GM12878 (cell line): ENCODE measurements around the gene NFYB. TPM values are rescaled to one million over a fixed set of nuclear protein-coding genes. Genes with fewer than 3 reads are reported as not detected.

ENCODE experiments used
- ATAC-seq: fragments of 200-7000 bp; cut with Tn5 transposase; 3 replicates; pipeline ENCODE4 v1.9.1; 2020; ENCODE audit warnings: mild to moderate bottlenecking, moderate library complexity
- BruUV-seq: library from RNA; stranded (reverse); fragments of 400-500 nt; replicated peaks from 2 replicates; lab custom pipeline; 2021; lab: Mats Ljungman, UMichigan
- CTCF ChIA-PET: fragments of 300-600 bp; sonication (Branson Sonifier 250); formaldehyde crosslinking; extraction: SDS; loops from one replicate; lab custom pipeline; 2021; ENCODE audit warnings: inconsistent platforms; lab: Yijun Ruan, JAX
- POLR2A ChIA-PET: fragments of 350-600 bp; formaldehyde crosslinking; extraction: SDS; loops from one replicate; lab custom pipeline; 2021; ENCODE audit warnings: inconsistent platforms; lab: Charles Lee
- RAD21 ChIA-PET: fragments of 300-600 bp; sonication (Branson Sonifier 250); formaldehyde crosslinking; loops from one replicate; lab custom pipeline; 2023; ENCODE audit warnings: antibody characterized with exemption; ENCODE audit not compliant: unreplicated experiment; lab: Charles Lee
- SMC1A ChIA-PET: fragments of 300-600 bp; sonication (Branson Sonifier 250); formaldehyde crosslinking; loops from one replicate; lab custom pipeline; 2023; ENCODE audit not compliant: unreplicated experiment, uncharacterized antibody; lab: Charles Lee
- DNase-seq: peaks from one replicate; pipeline ENCODE4 v3.0.0-alpha.2; 2011; ENCODE audit warnings: low read depth, low spot score
- FAIRE-seq: peaks from 3 replicates; lab custom pipeline; 2011; peaks lifted over from hg19 to GRCh38; lab: Jason Lieb, UNC
- H2AFZ ChIP-seq: 2 replicates; pipeline ENCODE4 v1.6.0; 2011; ENCODE audit warnings: low read depth, low read length, control low read depth; ENCODE audit not compliant: control insufficient read depth
- H3K27ac ChIP-seq: 2 replicates; pipeline ENCODE4 v1.5.1; 2011; ENCODE audit warnings: control low read depth; ENCODE audit not compliant: control insufficient read depth, insufficient read depth
- H3K27me3 ChIP-seq, 2 experiments: replicated peaks in 1 of 2; 2 replicates each; pipeline versions ENCODE4 v1.6.0 to v1.6.1; 2011; ENCODE audit warnings: low read length in 1 of 2; ENCODE audit not compliant: control insufficient read depth in 2 of 2, insufficient read depth in 2 of 2
- H3K36me3 ChIP-seq, 2 experiments: 2 replicates each; pipeline ENCODE4 v1.5.1; 2011; ENCODE audit warnings: low read length in 1 of 2; ENCODE audit not compliant: control insufficient read depth in 2 of 2, insufficient read depth in 2 of 2
- H3K4me1 ChIP-seq: 2 replicates; pipeline ENCODE4 v1.6.1; 2011; ENCODE audit warnings: mild to moderate bottlenecking, low read length, moderate library complexity, mixed read lengths; ENCODE audit not compliant: control insufficient read depth, insufficient read depth
- H3K4me2 ChIP-seq: 2 replicates; pipeline ENCODE4 v1.6.0; 2011; ENCODE audit warnings: control low read depth; ENCODE audit not compliant: control insufficient read depth, insufficient read depth
- H3K4me3 ChIP-seq: fragments of 200-600 bp; sonication (generic); 2 replicates; pipeline ENCODE4 v1.5.1; 2016
- H3K79me2 ChIP-seq: 2 replicates; pipeline ENCODE4 v1.6.0; 2011; ENCODE audit warnings: low read length; ENCODE audit not compliant: control insufficient read depth, insufficient read depth
- H3K9ac ChIP-seq: 2 replicates; pipeline ENCODE4 v1.8.0; 2011; ENCODE audit warnings: low read length, control low read depth, mixed read lengths; ENCODE audit not compliant: control insufficient read depth, insufficient read depth
- H3K9me3 ChIP-seq: replicated peaks from 3 replicates; pipeline ENCODE4 v1.5.1; 2011; ENCODE audit warnings: mild to moderate bottlenecking, low read length; ENCODE audit not compliant: control insufficient read depth, insufficient read depth
- H4K20me1 ChIP-seq: 2 replicates; pipeline ENCODE4 v1.6.0; 2011; ENCODE audit not compliant: control insufficient read depth, insufficient read depth
- CREB1 ChIP-seq: IDR thresholded peaks from 2 replicates; pipeline ENCODE4 v1.6.1; 2012; ENCODE audit warnings: low read depth, mild to moderate bottlenecking, inconsistent platforms
- ESRRA ChIP-seq: IDR thresholded peaks from 2 replicates; pipeline ENCODE4 v1.6.1; 2012; ENCODE audit warnings: mild to moderate bottlenecking, low read length, improper control_type of control experiment
- MTA2 ChIP-seq: fragments of 450-650 bp; IDR thresholded peaks from 2 replicates; pipeline ENCODE4 v1.6.1; 2016; ENCODE audit warnings: low read depth, mild to moderate bottlenecking, moderate library complexity
- NR2C1 ChIP-seq: fragments of 450-650 bp; IDR thresholded peaks from 2 replicates; pipeline ENCODE4 v1.6.1; 2017; ENCODE audit warnings: antibody characterized with exemption, mild to moderate bottlenecking, moderate library complexity
- PAX5 ChIP-seq: IDR thresholded peaks from 2 replicates; pipeline ENCODE4 v1.6.1; 2011; ENCODE audit warnings: low read depth, low read length, borderline replicate concordance
- RFX5 ChIP-seq: IDR thresholded peaks from 2 replicates; pipeline ENCODE4 v1.6.1; 2011; ENCODE audit warnings: low read depth, low read length, improper control_type of control experiment
- SIN3A ChIP-seq: IDR thresholded peaks from 2 replicates; pipeline ENCODE4 v1.6.1; 2012; ENCODE audit warnings: low read depth, low read length, improper control_type of control experiment
- SP1 ChIP-seq: IDR thresholded peaks from one replicate; pipeline ENCODE4 v1.6.1; 2011; ENCODE audit warnings: low read depth, low read length
- TCF3 ChIP-seq: IDR thresholded peaks from 2 replicates; pipeline ENCODE4 v1.6.1; 2012; ENCODE audit warnings: low read depth, mild to moderate bottlenecking, low read length, borderline replicate concordance; ENCODE audit not compliant: insufficient read depth
- WGBS: methylation state at CpG from one replicate; pipeline ENCODE4 v1.1.6; 2016; ENCODE audit warnings: low lambda C conversion rate; ENCODE audit not compliant: insufficient replicate concordance, insufficient coverage; ENCODE audit errors: missing lambda C conversion rate; 5-methylcytosine and 5-hydroxymethylcytosine counted together
- in situ Hi-C: fragments of 300-500 bp; cut with MboI; formaldehyde crosslinking; loops from 9 replicates; pipeline ENCODE4 v1.14.3; 2018; ENCODE audit warnings: mixed read lengths
- intact Hi-C: fragments of 100-400 bp; cut with micrococcal nuclease; formaldehyde crosslinking; loops from one replicate; pipeline ENCODE4 v1.14.2; 2022; ENCODE audit not compliant: unreplicated experiment
- polyA plus RNA-seq, 11 experiments: library from polyadenylated mRNA; depleted of rRNA in 4 of 11; unstranded in 6 of 11; stranded (reverse) in 5 of 11; fragments of >200 nt; fragmentation: Nextera tagmentation in 4 of 11; fragmentation: Illumina TruSeq in 1 of 11; extraction: Ambion mirVana in 4 of 11; extraction: Trizol in 1 of 11; gene quantifications; 1 replicate in 1 of 11; 2 replicates in 10 of 11; pipeline versions ENCODE4 v1.2.1 to v1.2.3, GENCODE V29; 2011 to 2016; ENCODE audit warnings: inconsistent platforms in 2 of 11, missing spikeins in 2 of 11, low read depth in 1 of 11
- total RNA-seq, 4 experiments: library from RNA; depleted of rRNA in 3 of 4; stranded (reverse); fragments of >200 nt in 3 of 4; fragmentation: Illumina TruSeq in 1 of 4; extraction: Trizol in 1 of 4; gene quantifications; 2 replicates each; pipeline versions ENCODE4 v1.2.1 to v1.2.3, GENCODE V29; 2013 to 2021
- TF ChIP-seq, protein P1 (sequence below): fragments of 450-650 bp; IDR thresholded peaks from 2 replicates; pipeline ENCODE4 v1.6.1; 2017; ENCODE audit warnings: mild to moderate bottlenecking
- TF ChIP-seq, protein P2 (sequence below): fragments of 450-650 bp; conservative IDR thresholded peaks from 2 replicates; pipeline ENCODE4 v1.6.1; 2017; ENCODE audit warnings: mild to moderate bottlenecking, moderate library complexity
- TF ChIP-seq, protein P3 (sequence below): IDR thresholded peaks from 2 replicates; pipeline ENCODE4 v1.6.1; 2012; ENCODE audit warnings: improper control_type of control experiment, low read depth, low read length; ENCODE audit not compliant: insufficient replicate concordance

NFYB gene
- total and polyA plus RNA-seq, 10 of the 15 experiments (the other 5 are each of a cell fraction or from before 2014, with no cell fraction given), result 13.8 to 42.3 (median 28.2) TPM

DNA sequence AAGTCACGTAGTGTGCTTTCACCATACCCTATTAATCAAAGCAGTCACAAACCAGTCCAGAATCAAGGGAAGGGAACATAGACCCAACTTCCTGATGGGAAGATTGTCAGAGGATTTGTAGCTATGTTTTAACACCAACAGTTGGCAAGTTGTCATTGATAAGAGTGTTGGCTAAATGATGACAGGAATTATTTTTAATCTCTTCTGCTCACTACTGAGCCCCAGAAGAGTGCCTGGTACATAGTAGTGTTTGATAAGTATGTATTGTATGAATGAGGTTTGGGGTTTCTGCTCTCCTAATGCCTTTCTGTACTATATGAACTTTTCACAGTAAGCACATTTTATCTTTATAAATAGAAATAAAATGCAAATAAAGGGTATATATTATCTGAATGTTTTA lies 59.0 kb downstream of the NFYB start:
- Histone ChIP-seq H3K9me3 (no peaks in the 10 kb centered on the region; the same call in 2 of the 3 replicates), H3K4me1 (peaks cover 2% of the 10 kb centered on the region; the same call in 1 of the 2 replicates)
- ChIA-PET SMC1A (interaction anchor here (0.7 to 1.2 kb wide), 3 partner anchors 11 to 155 kb away, joined by 3 to 5 read pairs (median 3); no protein-coding TSS in a partner anchor), RAD21 (no interaction called here)
- ATAC-seq, result no peak
- no peak for TF ChIP-seq SIN3A
- TF ChIP-seq, protein P1, sequence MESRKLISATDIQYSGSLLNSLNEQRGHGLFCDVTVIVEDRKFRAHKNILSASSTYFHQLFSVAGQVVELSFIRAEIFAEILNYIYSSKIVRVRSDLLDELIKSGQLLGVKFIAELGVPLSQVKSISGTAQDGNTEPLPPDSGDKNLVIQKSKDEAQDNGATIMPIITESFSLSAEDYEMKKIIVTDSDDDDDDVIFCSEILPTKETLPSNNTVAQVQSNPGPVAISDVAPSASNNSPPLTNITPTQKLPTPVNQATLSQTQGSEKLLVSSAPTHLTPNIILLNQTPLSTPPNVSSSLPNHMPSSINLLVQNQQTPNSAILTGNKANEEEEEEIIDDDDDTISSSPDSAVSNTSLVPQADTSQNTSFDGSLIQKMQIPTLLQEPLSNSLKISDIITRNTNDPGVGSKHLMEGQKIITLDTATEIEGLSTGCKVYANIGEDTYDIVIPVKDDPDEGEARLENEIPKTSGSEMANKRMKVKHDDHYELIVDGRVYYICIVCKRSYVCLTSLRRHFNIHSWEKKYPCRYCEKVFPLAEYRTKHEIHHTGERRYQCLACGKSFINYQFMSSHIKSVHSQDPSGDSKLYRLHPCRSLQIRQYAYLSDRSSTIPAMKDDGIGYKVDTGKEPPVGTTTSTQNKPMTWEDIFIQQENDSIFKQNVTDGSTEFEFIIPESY, result no peak
- no peak for TF ChIP-seq ESRRA
- TF ChIP-seq CREB1, result no peak
- TF ChIP-seq, protein P2, sequence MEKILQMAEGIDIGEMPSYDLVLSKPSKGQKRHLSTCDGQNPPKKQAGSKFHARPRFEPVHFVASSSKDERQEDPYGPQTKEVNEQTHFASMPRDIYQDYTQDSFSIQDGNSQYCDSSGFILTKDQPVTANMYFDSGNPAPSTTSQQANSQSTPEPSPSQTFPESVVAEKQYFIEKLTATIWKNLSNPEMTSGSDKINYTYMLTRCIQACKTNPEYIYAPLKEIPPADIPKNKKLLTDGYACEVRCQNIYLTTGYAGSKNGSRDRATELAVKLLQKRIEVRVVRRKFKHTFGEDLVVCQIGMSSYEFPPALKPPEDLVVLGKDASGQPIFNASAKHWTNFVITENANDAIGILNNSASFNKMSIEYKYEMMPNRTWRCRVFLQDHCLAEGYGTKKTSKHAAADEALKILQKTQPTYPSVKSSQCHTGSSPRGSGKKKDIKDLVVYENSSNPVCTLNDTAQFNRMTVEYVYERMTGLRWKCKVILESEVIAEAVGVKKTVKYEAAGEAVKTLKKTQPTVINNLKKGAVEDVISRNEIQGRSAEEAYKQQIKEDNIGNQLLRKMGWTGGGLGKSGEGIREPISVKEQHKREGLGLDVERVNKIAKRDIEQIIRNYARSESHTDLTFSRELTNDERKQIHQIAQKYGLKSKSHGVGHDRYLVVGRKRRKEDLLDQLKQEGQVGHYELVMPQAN, result no peak
- no peak for TF ChIP-seq RFX5
- TF ChIP-seq, protein P3, sequence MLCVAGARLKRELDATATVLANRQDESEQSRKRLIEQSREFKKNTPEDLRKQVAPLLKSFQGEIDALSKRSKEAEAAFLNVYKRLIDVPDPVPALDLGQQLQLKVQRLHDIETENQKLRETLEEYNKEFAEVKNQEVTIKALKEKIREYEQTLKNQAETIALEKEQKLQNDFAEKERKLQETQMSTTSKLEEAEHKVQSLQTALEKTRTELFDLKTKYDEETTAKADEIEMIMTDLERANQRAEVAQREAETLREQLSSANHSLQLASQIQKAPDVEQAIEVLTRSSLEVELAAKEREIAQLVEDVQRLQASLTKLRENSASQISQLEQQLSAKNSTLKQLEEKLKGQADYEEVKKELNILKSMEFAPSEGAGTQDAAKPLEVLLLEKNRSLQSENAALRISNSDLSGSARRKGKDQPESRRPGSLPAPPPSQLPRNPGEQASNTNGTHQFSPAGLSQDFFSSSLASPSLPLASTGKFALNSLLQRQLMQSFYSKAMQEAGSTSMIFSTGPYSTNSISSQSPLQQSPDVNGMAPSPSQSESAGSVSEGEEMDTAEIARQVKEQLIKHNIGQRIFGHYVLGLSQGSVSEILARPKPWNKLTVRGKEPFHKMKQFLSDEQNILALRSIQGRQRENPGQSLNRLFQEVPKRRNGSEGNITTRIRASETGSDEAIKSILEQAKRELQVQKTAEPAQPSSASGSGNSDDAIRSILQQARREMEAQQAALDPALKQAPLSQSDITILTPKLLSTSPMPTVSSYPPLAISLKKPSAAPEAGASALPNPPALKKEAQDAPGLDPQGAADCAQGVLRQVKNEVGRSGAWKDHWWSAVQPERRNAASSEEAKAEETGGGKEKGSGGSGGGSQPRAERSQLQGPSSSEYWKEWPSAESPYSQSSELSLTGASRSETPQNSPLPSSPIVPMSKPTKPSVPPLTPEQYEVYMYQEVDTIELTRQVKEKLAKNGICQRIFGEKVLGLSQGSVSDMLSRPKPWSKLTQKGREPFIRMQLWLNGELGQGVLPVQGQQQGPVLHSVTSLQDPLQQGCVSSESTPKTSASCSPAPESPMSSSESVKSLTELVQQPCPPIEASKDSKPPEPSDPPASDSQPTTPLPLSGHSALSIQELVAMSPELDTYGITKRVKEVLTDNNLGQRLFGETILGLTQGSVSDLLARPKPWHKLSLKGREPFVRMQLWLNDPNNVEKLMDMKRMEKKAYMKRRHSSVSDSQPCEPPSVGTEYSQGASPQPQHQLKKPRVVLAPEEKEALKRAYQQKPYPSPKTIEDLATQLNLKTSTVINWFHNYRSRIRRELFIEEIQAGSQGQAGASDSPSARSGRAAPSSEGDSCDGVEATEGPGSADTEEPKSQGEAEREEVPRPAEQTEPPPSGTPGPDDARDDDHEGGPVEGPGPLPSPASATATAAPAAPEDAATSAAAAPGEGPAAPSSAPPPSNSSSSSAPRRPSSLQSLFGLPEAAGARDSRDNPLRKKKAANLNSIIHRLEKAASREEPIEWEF, result no peak
- no peak for TF ChIP-seq MTA2
- TF ChIP-seq SP1, result no peak
- TF ChIP-seq PAX5, result no peak
- no peak for TF ChIP-seq TCF3
- no peak for TF ChIP-seq NR2C1
- TF ChIP-seq, all 136 proteins: peak for 0
- in situ Hi-C loops (no loop called here), intact Hi-C loops (no loop called here)
- no peaks in the 10 kb centered on the region; a peak in 2 of 4 replicates for H3K36me3 ChIP-seq
- DNase-seq (no peak), FAIRE-seq (no peak)
- H3K27me3 ChIP-seq, result no peaks in the 10 kb centered on the region
- H3K4me3 ChIP-seq, result no peak overlapping the region
- no peak overlapping the region for H3K27ac ChIP-seq
- no peak overlapping the region for H3K4me2 ChIP-seq
- BruUV-seq, result no TSS peak
- 100% methylated on average over 1 of the region's 1 CpG for WGBS
- ChIA-PET POLR2A (no interaction called here), CTCF (interaction anchor here (1.2 to 1.8 kb wide), 5 partner anchors 11 to 37 kb away, joined by 3 to 9 read pairs (median 3); no protein-coding TSS in a partner anchor)
- no peaks in the 10 kb centered on the region for H3K79me2 ChIP-seq
- no peaks in the 10 kb centered on the region for H4K20me1 ChIP-seq
- no peak overlapping the region for H2AFZ ChIP-seq
- H3K9ac ChIP-seq, result no peak overlapping the region
